HS-5 (cell line): ENCODE data around the gene SLC26A2.

ENCODE experiments used
- DNase-seq: peaks from one replicate; pipeline ENCODE4 v3.0.0-alpha.2; 2012; ENCODE audit warnings: low read depth

Gene SLC26A2

DNA sequence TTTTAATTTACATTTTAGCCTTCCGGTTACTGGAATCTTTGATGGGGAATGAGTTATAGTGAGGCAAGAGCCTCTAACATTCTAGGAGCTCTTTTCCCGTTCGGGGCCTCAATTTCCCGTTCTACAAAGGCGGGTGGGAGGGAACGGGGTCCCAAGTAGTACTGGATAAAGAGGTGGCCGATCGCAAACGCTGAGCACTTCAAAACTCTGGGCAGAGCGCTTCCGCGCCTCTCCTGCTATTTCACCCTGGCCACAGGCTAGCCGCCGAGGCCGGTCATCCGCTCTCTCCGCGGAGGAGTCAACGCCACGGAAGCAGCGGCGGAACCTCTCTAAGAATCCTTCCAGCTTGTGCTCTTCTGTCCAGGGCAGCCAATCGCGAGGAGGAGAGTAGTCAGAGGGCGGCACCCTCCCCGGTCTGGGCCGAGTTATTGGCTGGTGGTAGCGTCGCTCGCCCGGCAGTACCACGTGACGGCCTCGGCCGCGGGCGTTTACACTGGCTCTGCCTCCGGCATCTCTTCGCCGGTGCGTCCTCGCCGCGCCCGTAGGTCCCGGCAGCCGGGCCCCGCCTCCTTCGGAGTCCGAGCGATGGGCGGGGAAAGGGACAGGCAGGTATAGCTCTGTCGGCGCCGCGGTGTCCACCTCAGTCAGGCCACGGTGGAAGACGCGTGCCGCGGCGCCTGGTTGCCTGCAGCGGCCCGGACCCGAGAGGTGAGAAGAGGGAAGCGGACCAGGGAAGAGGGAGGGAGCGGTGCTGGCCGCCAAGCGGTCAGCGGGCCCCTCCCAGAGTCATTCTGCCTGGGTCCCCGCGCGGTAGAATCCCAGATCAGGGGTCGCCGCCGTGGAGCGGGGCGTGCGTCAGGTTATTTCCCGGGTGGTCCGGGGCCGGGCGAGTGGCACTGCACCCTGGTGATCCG is at the start of gene SLC26A2:
Gene SLC26A2 (plus strand): TSS at position 487 of the 914 bp plus-strand sequence. CDS start 16,895 bp downstream, outside the sequence.
- peak; percentile 90 for DNase-seq

DNA sequence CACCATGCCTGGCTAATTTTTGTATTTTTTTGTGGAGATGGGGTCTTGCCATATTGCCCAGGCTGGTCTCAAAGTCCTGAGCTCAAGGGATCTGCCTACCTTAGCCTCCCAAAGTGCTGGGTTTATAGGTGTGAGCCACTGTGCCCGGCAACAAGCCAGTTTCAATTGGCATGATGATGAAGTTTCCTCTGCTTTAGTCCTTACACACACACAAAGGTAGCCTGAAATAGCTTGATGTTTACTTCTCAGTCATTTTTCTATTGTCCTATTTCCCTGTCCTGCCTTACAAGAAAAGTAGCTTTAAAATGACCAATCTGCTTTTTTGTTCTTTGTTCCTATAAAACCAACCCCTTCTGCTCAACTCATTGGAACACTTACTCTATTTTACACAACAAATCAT is 49.5 kb upstream of the SLC26A2 start:
- DNase-seq: no peak

DNA sequence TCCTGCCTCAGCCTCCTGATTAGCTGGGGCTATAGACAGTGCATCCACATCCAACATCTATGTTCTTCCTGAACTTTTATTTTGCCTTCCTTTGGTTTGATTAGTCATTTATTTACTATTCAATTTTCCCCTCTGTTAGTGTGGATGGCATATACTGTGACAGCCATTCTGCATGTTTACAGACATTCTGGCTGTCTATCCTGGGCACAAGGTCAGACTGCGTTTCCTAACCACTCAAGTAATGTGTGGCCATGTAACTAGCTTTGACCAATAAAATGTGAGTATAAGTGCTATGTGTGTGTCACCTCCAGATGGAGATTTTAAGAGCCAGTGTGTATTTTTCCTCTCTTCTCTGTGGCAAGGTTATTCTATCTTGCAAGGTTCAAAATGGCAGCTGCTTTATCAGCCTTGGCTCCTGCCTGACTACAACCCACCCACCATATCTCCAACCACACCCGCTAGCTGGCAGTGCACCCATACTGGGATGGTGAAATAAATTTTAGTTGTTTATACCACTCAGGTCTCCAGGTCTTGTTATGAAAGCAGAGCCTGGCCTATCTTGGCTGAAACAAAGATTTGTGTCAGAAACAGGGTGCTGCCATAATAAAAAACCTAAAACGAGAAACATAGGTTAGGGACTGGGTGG is 48.2 kb upstream of the SLC26A2 start:
- DNase-seq: no peak

DNA sequence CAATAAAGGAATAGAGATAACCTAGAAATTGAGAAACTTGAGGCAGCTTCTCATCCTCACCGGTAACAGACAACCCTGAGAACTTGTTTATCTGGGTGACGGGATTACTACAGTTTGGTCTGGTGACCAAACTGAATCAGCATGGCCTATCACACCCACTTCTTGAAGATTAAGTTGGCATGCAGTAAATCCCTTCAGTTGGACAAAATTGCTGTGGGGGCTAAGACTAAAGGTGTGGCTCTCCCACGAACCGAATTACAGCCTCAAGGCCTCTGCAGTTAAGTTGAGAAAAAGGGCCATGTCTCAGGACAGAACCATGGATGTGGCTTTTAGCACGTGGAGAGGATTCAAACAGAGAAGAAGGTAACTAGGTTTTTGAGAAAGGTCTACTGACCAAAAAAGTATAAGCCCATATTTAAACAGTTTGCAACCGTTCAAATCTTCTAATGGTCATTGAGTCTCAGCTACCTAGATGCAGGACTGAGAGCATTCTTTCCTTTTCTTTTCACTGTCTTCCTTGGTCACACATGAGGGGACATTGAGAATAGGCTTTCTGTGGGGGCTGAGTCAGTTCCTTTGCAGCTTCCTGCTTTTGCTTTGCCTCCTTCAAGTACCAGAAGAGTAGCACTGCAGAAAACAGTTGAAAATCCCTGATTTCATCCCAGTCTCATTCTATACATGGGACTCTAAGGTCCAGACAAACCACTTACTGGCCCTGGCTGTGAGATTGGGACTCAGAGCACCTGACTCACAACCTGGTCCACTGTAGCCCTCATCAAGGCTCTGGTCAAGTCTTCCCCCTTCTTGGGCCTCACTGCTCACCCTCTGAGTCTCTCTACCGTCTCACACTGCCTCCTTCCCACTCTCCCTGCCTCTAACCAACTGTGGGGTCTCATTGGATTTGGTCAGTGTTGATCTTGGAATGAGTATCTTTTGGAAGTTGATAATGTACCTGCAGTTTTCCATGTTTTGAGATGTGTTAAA is 46.8 kb upstream of the SLC26A2 start:
- no peak for DNase-seq

DNA sequence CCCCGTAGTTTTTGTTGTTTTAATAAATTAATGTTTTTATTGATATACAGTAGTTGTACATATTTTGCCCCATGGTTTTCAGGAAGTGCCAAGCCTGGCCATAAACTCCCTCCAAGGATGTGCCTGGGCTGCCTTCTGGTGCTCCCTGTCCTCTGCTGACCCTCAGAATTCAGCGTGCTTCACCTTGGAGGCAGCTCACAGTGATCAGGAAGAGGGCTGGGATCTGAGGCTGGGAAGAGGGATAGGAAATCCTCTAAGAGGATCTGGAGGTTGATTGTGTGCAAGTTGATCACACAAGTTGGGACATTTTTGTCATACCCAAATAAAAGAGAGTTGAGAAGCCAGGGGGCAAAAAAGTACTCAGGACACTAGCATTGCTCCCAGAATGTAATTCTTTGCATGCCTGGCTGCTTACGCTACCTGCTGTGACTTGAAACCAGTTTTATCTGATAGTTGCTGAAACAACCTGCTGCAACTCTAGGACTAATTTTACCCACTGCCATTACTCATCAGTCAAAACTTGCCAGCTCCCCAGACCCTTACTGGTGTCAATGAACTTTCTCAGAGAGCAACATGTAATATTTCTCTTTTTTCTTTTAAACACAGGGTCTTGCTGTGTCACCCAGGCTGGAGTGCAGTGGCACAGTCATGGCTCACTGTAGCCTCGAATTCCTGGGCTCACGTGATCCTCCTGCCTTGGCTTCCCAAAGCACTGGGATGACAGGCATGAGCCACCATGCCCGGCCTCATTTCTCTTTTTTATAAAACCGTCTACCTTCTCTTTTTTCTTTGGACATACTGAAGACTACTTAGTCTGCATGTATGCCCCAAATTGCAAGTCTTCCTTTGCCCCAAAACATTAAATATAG is 44.9 kb upstream of the SLC26A2 start:
- DNase-seq: no peak

DNA sequence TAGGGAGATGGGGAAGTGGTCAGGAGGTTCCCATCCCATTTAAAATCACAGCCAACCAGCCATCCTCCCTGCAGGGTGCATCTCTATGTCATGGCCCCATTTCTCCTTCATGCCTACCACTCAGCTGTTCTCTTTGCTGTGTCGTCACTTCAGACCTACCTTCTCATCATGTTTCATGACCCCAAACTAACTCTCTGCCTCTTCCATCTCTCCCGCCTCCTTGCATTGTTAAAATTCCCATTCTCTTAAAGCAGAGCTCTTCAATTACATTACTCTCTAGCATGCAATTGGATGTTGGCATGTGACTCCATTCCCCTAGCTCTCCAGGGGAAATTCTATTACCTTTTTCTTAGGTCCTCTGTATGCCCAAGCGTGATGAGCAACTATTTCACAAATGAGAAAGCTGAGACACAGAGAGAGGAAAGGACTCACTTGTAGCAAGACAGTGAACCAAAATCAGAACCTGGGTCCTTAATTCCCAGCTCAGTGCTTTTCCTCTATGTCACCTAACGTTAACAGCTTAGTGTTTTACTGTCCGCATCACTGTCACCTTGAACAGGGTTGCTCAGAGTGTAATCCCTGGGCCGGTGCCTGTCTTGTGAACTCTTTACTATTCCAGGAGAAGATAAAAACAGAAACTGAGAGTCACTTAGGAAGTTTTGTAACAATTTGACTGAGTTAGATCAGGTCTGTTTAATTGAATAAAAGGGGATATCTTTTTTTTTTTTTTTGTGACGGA is 44.1 kb upstream of the SLC26A2 start:
- DNase-seq: no peak

DNA sequence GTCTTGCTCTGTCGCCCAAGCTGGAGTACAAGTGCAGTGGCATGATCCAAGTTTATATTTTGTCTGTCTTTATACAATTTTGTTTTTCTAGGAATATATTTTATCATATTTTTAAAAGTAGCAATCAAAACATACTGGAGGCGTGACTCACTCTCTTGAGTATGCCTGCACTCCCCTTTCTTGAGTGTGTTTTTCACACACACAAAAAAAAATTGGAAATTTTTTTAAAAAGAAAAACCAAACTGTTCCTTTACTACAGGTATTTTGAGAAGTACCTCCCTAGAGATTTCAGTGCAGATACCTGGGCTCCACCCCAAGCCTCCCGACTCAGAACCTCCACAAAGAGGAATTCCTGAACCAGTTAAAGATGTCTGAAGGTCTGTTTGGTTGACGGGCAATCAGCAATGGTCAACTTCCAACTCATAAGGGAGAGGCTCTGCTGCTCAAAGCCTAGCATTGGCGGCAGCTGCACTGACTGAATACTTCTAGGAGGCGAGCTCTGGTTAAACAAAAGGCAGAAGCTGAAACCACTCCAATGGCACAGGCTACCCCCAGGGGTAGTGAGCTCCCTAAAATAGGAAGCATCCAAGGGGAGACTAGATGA is 43.4 kb upstream of the SLC26A2 start:
- DNase-seq: no peak

DNA sequence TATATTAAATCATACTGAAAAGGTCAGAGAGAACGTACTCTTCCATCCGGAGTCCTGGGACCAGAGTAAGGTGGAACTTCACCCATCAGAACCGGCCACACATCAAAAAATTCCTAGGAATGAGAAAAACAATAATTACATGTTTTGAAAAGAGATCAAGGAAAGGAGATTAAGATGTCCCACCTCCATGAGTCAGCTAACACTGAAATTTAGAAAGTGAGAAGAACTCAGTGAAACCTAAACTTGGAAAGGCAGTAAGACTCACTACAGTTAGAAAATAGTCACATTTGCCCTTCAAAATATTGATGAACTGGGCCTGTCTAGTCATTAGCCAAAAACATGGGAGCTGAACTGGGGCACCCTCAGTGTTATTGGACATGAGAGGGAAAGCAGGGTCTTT is 39.0 kb upstream of the SLC26A2 start:
- no peak for DNase-seq

DNA sequence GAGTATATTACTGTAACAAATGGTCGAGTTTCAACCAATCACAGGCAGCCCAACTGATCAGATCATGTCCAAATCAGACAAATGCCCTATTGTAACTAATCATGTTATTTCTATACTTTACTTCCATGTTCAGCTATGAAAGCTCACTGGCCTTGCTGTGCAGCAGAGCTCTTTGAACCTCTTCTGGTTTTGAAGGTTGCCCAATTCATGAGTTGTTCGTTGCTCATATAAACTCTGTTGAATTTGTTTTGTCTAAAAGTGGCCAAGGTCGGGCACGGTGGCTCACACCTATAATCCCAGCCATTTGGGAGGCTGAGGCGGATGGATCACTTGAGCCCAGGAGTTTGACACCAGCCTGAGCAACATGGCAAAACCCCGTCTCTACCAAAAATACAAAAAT is 37.6 kb upstream of the SLC26A2 start:
- DNase-seq: no peak

DNA sequence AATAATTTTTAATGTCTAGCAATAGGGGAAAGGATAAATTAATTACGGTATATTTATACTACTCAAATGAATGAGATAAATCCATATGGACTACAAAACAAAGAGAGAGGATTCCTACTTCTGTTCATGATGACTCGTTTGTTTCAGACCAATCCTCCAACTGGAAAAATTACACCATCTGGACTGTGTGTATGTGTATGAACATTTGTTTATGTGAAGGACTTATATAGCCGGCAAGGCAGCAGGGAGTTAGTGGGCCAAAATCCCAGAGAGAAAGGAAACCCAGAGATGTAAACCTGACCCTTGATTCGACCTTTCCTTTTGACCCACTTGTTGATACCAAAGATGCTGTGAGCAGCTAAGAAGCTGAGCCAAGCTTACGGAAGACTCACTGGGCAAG is 36.1 kb upstream of the SLC26A2 start:
- no peak for DNase-seq

DNA sequence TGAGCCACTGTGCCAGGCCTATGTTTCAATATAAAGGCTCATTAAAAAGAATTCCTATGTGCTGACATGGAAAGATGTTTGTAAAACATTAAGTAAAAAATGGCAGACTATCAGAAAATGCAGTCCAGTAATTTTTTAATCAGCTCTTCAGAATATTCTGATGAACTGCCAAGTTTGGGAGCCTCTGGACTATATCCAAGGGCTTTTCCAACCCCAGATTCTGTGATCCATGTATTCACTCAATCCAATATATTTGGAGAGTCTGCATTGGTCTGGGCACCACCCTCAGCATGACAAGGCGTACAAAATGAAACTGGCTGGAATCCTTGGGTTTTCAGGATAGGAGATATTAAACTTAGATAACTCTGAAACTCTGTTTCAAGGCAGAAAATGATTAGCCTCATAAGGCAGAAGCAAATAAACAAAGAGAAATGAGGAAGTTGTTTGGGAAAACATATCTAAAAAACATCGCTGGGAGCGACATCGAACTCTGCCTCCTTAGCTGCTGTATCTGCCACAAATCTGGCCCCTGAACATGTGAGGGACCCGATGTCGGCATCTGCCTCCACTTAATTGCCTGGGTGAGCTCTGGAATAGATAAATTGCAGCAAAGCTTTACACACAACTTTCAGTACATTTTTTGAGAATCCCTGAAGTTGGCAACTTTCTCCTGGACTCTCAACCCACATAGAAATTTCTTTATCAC is 30.4 kb upstream of the SLC26A2 start:
- DNase-seq: no peak

DNA sequence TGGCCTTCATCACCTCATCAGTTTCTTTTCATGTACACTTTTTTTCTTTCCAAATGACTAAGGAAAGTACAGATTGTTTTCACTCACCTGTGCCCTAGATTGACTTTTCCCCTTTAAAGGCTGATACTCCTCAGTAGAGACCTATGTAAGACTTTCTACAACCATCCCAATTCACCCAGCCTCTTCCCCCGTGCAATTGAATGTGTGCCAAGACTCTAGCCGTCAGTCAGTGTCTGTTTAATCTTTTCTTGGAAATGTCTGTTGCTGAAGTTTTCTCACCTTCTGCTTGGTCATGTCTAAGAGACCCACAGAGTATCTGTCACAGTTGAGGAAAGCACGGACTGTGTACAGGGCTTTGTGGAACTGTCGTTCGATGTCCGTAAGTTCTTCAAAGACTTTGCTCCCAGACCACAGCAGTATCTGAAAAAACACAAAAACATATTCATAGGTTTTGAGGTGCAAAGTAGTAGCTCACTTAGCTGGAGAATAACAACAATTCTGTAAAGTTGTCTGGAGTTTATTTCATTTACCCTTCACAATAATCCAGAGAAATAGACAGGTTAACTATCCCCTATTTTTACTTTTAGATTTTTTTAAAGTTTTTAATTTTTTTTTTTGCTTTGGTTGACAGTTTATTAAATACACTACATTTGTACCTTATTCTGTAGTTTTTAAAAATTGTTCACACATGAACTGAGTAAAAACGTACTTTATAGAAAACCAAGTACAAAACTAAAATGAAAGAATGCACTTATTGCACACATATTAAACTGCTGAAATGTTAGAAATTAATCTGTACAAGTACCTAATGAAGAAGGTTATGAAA is 29.6 kb upstream of the SLC26A2 start:
- DNase-seq: no peak

DNA sequence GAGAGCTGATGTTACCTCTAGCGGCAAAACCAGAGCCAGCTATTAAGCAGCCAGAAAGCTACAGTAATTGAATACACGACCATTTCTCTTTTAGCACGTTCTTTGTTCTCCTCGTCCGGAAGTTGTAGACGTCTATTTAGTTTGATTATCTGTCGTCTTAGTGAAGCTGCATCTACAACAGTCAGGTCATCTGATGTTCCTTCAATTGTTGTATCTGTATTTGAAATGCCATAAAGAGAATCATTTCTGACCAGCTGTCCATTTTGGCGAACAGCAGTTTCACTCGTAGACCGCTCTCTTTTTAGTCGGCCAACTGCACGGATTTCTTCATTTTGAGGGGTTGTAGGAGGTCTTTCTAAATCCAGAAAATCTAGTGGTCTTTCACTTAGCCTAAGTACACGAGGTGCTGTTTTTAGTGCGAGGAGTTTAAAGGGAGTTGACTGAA is 28.5 kb upstream of the SLC26A2 start:
- DNase-seq: no peak

DNA sequence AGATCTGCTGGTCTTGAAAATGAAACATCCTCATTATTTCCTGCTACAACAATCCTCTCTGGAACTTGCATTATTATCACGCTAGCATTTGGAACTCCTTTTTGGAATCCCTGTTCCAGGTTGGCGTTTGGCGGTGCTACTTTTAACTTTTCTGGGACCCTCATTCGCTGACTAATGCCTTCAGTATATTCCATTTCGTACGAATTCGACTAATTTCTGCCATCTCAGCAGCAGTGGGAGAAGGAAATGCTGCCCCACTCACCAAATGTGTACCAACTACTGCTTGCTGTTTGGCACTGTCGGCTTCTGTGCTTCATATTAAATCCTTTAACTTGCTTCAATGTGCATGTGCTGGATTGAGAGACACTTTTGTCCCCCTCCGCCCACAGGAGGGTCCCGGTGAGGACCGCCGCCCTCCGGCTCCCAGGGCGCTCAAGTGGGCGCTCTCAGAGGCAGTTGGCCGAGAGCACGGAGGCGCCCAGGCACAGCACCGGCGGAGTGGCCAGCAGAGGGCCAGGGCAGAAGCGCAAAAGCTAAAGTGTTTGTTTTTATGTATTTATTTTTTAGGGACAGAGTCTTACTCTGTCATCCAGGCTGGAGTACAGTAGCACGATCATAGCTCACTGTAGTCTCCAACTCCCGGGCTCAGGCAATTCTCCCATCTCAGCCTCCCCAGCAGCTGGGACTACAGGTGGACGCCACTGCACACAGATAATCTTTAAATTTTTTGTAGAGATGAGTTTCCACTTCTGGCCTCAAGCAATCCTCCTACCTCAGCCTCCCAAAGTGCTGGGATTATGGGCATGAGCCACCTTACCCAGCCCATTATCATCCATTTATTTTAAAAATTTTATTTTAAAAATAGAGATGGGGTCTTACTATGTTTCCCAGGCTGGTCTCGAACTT is 27.9 kb upstream of the SLC26A2 start:
- no peak for DNase-seq

DNA sequence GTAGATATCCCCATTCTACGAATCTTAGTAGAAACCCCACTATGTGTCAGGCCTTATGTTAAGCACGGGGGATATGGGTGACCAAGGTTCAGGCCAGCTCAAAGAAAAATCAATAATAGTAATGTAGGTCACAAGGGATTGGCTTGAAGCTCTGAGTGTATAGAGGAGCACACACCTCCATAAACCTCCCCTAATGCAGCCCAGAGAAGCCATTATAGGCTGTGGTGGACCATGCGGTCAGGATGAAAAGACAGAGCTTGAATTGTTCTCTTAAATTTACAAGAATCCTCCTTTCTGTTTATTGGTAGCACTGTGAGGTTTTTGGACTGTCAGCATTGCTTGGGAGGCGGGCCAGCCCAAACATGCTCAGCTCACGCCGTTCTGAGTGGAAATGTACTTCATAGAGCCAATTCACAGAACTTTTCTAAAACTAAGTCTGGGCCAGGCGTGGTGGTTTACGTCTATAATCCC is 25.1 kb upstream of the SLC26A2 start:
- DNase-seq: no peak

DNA sequence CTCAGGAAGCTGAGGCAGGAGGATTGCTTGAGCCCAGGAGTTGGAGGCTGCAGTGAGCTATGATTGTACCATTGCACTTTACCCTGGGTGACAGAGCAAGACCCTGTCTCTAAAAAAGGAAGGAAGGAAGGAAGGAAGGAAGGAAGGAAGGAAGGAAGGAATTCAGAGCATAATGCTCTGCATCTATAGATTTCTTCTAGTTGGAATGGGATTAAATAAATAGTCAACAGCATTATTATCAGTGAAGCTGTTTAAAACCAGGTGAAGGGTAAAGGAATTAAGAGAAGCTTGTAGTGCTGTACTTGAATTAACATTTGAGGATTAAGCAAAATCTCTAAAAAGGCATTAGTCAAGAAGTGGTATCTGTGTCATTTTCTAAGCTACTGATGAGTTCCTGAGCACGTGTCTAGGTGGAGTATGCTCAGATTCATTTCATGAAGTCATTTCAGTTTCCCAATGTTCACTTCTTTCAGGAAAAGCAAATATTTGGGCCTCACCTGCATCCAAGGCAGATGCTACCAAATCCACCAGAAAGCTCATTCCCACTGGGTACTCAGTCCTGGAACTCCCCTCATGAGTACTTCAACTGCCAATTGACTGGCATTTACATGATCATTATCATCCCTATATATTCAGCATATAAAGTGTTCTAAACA is 24.4 kb upstream of the SLC26A2 start:
- DNase-seq: no peak

DNA sequence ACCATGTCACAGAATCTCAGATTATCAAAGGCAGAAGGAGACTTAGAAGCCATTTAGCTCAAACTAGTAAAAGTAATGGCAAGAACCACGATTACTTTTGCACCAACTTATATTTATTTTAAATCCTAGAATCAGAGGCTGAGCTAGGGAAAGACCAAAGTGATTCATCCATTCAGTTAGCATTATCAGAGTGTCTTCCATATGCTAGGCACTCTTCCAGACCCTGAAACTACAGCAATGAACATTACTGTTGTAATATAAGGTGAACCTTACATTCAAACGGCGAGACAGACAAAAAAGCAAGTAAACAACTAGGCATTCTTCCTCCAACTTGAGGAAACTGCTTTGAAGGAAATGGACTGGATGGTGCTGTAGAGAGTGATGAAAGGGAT is 23.9 kb upstream of the SLC26A2 start:
- DNase-seq: no peak
